WTC11 (cell line): ENCODE measurements around the gene RHOH. TPM values are rescaled to one million over a fixed set of nuclear protein-coding genes. Genes with fewer than 3 reads are reported as not detected.
A peak's percentile ranks its signal among the peaks of the same experiment; 100 is the strongest.

Experiments
- ATAC-seq: fragments of 200-7000 bp; cut with Tn5 transposase; 2 replicates; pipeline ENCODE4 v1.10.0; 2021; ENCODE audit warnings: mild to moderate bottlenecking, moderate library complexity
- CTCF ChIA-PET: fragments of 300-600 bp; sonication (Branson Sonifier 250); formaldehyde crosslinking; loops from one replicate; lab custom pipeline; 2021; ENCODE audit warnings: antibody characterized with exemption; lab: Charles Lee
- POLR2A ChIA-PET: fragments of 350-600 bp; sonication (Branson Sonifier 250); formaldehyde crosslinking; loops from one replicate; lab custom pipeline; 2021; ENCODE audit warnings: antibody characterized with exemption; lab: Charles Lee
- DNase-seq: peaks from one replicate; pipeline ENCODE4 v3.0.0; 2021; ENCODE audit warnings: low spot score
- H3K27ac Mint-ChIP-seq: 2 replicates; pipeline ENCODE4 v1.8.0; 2021; ENCODE audit warnings: mixed read lengths
- H3K27me3 Mint-ChIP-seq: 2 replicates; pipeline ENCODE4 v1.8.0; 2021; ENCODE audit warnings: low read depth, mild to moderate bottlenecking, moderate library complexity, mixed read lengths
- H3K36me3 Mint-ChIP-seq: 2 replicates; pipeline ENCODE4 v1.8.0; 2021; ENCODE audit warnings: mixed read lengths
- H3K4me1 Mint-ChIP-seq: 2 replicates; pipeline ENCODE4 v1.8.0; 2022; ENCODE audit warnings: mixed read lengths
- H3K4me3 Mint-ChIP-seq: 2 replicates; pipeline ENCODE4 v1.8.0; 2021; ENCODE audit warnings: mild to moderate bottlenecking, moderate library complexity, mixed read lengths
- H3K9me3 Mint-ChIP-seq: 2 replicates; pipeline ENCODE4 v1.8.0; 2021; ENCODE audit warnings: mixed read lengths
- ARID4B ChIP-seq: sonication (generic); formaldehyde crosslinking; IDR thresholded peaks from 2 replicates; pipeline ENCODE4 v1.8.0; 2023; ENCODE audit warnings: missing genetic modification reagents, mild to moderate bottlenecking, borderline replicate concordance
- CBFB ChIP-seq: sonication (generic); formaldehyde crosslinking; IDR thresholded peaks from 2 replicates; pipeline ENCODE4 v1.8.1; 2022; ENCODE audit warnings: mild to moderate bottlenecking, low read depth, missing genetic modification reagents
- CREM ChIP-seq: sonication (generic); formaldehyde crosslinking; IDR thresholded peaks from 2 replicates; pipeline ENCODE4 v1.8.1; 2022; ENCODE audit warnings: mild to moderate bottlenecking, missing genetic modification reagents, moderate library complexity
- ELF4 ChIP-seq: sonication (generic); formaldehyde crosslinking; IDR thresholded peaks from 2 replicates; pipeline ENCODE4 v1.8.1; 2022; ENCODE audit warnings: low read depth, mild to moderate bottlenecking, moderate library complexity, missing genetic modification reagents
- ETV6 ChIP-seq: sonication (generic); formaldehyde crosslinking; IDR thresholded peaks from 2 replicates; pipeline ENCODE4 v1.8.1; 2022; ENCODE audit warnings: mild to moderate bottlenecking, missing genetic modification reagents
- GABPB1 ChIP-seq: sonication (generic); formaldehyde crosslinking; IDR thresholded peaks from 2 replicates; pipeline ENCODE4 v1.8.1; 2023; ENCODE audit warnings: mild to moderate bottlenecking, missing genetic modification reagents
- GRHL2 ChIP-seq: fragments of 250-450 bp; sonication (Bioruptor Pico); IDR thresholded peaks from 2 replicates; pipeline ENCODE4 v1.8.0; 2022; ENCODE audit warnings: mild to moderate bottlenecking, moderate library complexity; ENCODE audit not compliant: insufficient replicate concordance, severe bottlenecking
- MXD4 ChIP-seq: fragments of 250-450 bp; sonication (Bioruptor Pico); IDR thresholded peaks from 2 replicates; pipeline ENCODE4 v1.8.0; 2021; ENCODE audit warnings: mild to moderate bottlenecking, moderate library complexity, borderline replicate concordance
- NFATC4 ChIP-seq: fragments of 250-450 bp; sonication (Bioruptor Pico); IDR thresholded peaks from 2 replicates; pipeline ENCODE4 v1.9.0; 2021; ENCODE audit warnings: mild to moderate bottlenecking
- NFE2L1 ChIP-seq: sonication (generic); formaldehyde crosslinking; IDR thresholded peaks from 2 replicates; pipeline ENCODE4 v1.8.1; 2023; ENCODE audit warnings: missing genetic modification reagents
- NFYB ChIP-seq: sonication (generic); formaldehyde crosslinking; conservative IDR thresholded peaks from 2 replicates; pipeline ENCODE4 v1.8.0; 2022; ENCODE audit warnings: low read depth, missing genetic modification reagents
- RELA ChIP-seq: sonication (generic); formaldehyde crosslinking; IDR thresholded peaks from 2 replicates; pipeline ENCODE4 v1.8.1; 2022; ENCODE audit warnings: missing genetic modification reagents, mild to moderate bottlenecking, borderline replicate concordance
- SP1 ChIP-seq: sonication (generic); formaldehyde crosslinking; conservative IDR thresholded peaks from 2 replicates; pipeline ENCODE4 v1.8.1; 2022; ENCODE audit warnings: missing genetic modification reagents
- TCF7 ChIP-seq: sonication (generic); formaldehyde crosslinking; IDR thresholded peaks from 2 replicates; pipeline ENCODE4 v1.8.0; 2022; ENCODE audit warnings: mild to moderate bottlenecking, low read depth, missing genetic modification reagents, moderate library complexity
- TEAD1 ChIP-seq: sonication (generic); formaldehyde crosslinking; IDR thresholded peaks from 2 replicates; pipeline ENCODE4 v1.8.0; 2022; ENCODE audit warnings: mild to moderate bottlenecking, missing genetic modification reagents
- TP53 ChIP-seq: sonication (generic); formaldehyde crosslinking; IDR thresholded peaks from 2 replicates; pipeline ENCODE4 v1.8.1; 2023; ENCODE audit warnings: mild to moderate bottlenecking, missing genetic modification reagents
- USF2 ChIP-seq: sonication (generic); formaldehyde crosslinking; IDR thresholded peaks from 2 replicates; pipeline ENCODE4 v1.8.1; 2023; ENCODE audit warnings: mild to moderate bottlenecking, missing genetic modification reagents, moderate library complexity
- ZNF121 ChIP-seq: sonication (generic); formaldehyde crosslinking; IDR thresholded peaks from 2 replicates; pipeline ENCODE4 v1.8.0; 2023; ENCODE audit warnings: missing genetic modification reagents
- ZNF423 ChIP-seq: fragments of 250-450 bp; sonication (Bioruptor Pico); IDR thresholded peaks from 2 replicates; pipeline ENCODE4 v2.1.2; 2022; ENCODE audit warnings: mild to moderate bottlenecking, moderate library complexity
- total RNA-seq: library from RNA; stranded (reverse); gene quantifications from 3 replicates; pipeline ENCODE4 v1.2.3, GENCODE V29; 2021
- TF ChIP-seq, protein P1 (sequence below): sonication (generic); formaldehyde crosslinking; conservative IDR thresholded peaks from 2 replicates; pipeline ENCODE4 v1.8.1; 2022; ENCODE audit warnings: mild to moderate bottlenecking, missing genetic modification reagents

RHOH gene
- total RNA-seq, 1 experiment from 2014 or later, result 8.7 TPM

- H3K4me3 Mint-ChIP-seq, result no peak overlapping the region
- DNase-seq (no peak), ATAC-seq (no peak)
- H3K36me3 Mint-ChIP-seq, result no peaks in the 10 kb centered on the region
- H3K4me1 Mint-ChIP-seq, result peaks cover 26% of the 10 kb centered on the region
- H3K27me3 Mint-ChIP-seq, result no peaks in the 10 kb centered on the region
- H3K9me3 Mint-ChIP-seq, result peaks cover 4% of the 10 kb centered on the region; the same call in 1 of the 2 replicates
- ChIA-PET POLR2A (no interaction called here), CTCF (interaction anchor here (1.4 kb wide), 1 partner anchor 140 kb away, joined by 5 read pairs; no protein-coding TSS in a partner anchor)
- no peak overlapping the region for H3K27ac Mint-ChIP-seq
- TF ChIP-seq ETV6 (no peak), TCF7 (no peak), GRHL2 (CRISPR knock-in tag) (no peak), ZNF121 (no peak), GABPB1 (CRISPR knock-in tag) (no peak), CBFB (no peak), NFE2L1 (no peak)
Observed at GRCh38 chr4:40177591-40177990, 19.2 kb upstream of the RHOH start.

GRCh38 chr4:40178672-40179071 lies 18.2 kb upstream of the RHOH start:
- H3K9me3 Mint-ChIP-seq, result peaks cover 4% of the 10 kb centered on the region; the same call in 1 of the 2 replicates
- H3K4me3 Mint-ChIP-seq, result no peak overlapping the region
- H3K27me3 Mint-ChIP-seq, result no peaks in the 10 kb centered on the region
- ChIA-PET CTCF (interaction anchor here (1.4 kb wide), 1 partner anchor 138 kb away, joined by 5 read pairs; no protein-coding TSS in a partner anchor), POLR2A (interaction anchor here (0.7 kb wide), 1 partner anchor 76 kb away, joined by 3 read pairs; no protein-coding TSS in a partner anchor)
- H3K4me1 Mint-ChIP-seq, result peaks cover 26% of the 10 kb centered on the region
- TF ChIP-seq NFATC4 (CRISPR knock-in tag), result no peak
- no peak for TF ChIP-seq MXD4 (CRISPR knock-in tag)
- TF ChIP-seq NFE2L1, result no peak
- TF ChIP-seq, protein P1, sequence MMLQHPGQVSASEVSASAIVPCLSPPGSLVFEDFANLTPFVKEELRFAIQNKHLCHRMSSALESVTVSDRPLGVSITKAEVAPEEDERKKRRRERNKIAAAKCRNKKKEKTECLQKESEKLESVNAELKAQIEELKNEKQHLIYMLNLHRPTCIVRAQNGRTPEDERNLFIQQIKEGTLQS (CRISPR knock-in tag), result no peak
- no peak for TF ChIP-seq ARID4B (CRISPR knock-in tag)
- TF ChIP-seq ZNF423 (CRISPR knock-in tag), result no peak
- TF ChIP-seq RELA (CRISPR knock-in tag), result no peak
- TF ChIP-seq ELF4, result no peak
- TF ChIP-seq USF2 (CRISPR knock-in tag), result no peak
- H3K27ac Mint-ChIP-seq, result peak overlapping the region; percentile 52
- ATAC-seq (no peak), DNase-seq (no peak)
- no peaks in the 10 kb centered on the region for H3K36me3 Mint-ChIP-seq

DNA sequence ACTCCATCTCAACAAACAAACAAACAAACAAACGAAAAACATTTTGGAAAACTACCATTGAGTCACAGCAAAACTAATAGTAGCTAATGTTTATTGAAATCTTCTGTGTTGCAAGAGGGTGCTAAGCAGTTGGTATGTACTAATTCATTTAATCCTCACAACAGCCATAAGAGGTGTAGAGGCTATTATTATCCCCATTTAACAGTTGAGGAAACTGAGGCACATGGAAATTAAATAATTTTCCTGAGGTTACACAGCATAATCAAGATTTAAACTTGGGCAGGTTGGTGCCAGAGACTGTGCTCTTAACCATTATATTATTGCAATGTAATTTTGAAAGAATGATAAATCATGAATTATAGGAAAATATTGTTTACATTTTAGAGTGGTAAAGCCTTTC lies 17.5 kb upstream of the RHOH start:
- Mint-ChIP-seq H3K9me3 (peaks cover 4% of the 10 kb centered on the region; the same call in 1 of the 2 replicates), H3K4me1 (peaks cover 28% of the 10 kb centered on the region), H3K4me3 (no peak overlapping the region), H3K27me3 (no peaks in the 10 kb centered on the region), H3K36me3 (no peaks in the 10 kb centered on the region), H3K27ac (no peak overlapping the region)
- no peak for DNase-seq
- TF ChIP-seq TEAD1 (no peak), SP1 (no peak), USF2 (CRISPR knock-in tag) (no peak), NFE2L1 (no peak), CREM (CRISPR knock-in tag) (no peak), TP53 (no peak), NFYB (no peak)
- ChIA-PET POLR2A (no interaction called here), CTCF (no interaction called here)
- ATAC-seq, result no peak
